NB4 (cell line): ENCODE results near the gene PRPF40A.

Experiments used
- MYC ChIP-seq: IDR thresholded peaks from 2 replicates; pipeline ENCODE4 v1.6.1; 2011; ENCODE audit warnings: low read depth, low read length
- POLR2A ChIP-seq: IDR thresholded peaks from 2 replicates; pipeline ENCODE4 v1.6.1; 2011; ENCODE audit warnings: mild to moderate bottlenecking; ENCODE audit not compliant: insufficient read length; ENCODE audit errors: extremely low read depth
- TF ChIP-seq, protein P1 (sequence below): IDR thresholded peaks from one replicate; pipeline ENCODE4 v1.5.1; 2012; ENCODE audit warnings: low read depth, low read length
- TF ChIP-seq, protein P2 (sequence below): IDR thresholded peaks from 2 replicates; pipeline ENCODE4 v1.6.1; 2011; ENCODE audit warnings: low read depth, low read length

DNA sequence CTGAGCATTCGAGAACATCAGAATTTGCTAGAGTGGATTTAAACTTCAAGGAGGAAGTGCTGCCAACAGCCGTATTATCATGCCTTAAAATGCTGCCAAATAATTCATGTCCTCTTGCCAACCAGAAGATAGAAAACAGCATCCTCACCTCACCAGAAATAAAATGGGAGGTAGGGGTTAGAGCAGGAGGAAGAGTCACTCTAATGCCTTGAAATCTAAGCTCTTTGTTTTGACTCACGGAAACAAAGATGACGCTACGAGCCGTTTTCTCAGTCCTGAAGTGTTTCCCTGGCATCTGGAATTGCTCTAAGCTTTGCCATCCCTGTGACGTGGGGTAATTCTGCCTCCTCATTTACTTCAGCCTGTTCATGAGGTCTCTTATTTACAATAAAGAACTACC, 97.1 kb downstream of the PRPF40A start:
- TF ChIP-seq, protein P1, sequence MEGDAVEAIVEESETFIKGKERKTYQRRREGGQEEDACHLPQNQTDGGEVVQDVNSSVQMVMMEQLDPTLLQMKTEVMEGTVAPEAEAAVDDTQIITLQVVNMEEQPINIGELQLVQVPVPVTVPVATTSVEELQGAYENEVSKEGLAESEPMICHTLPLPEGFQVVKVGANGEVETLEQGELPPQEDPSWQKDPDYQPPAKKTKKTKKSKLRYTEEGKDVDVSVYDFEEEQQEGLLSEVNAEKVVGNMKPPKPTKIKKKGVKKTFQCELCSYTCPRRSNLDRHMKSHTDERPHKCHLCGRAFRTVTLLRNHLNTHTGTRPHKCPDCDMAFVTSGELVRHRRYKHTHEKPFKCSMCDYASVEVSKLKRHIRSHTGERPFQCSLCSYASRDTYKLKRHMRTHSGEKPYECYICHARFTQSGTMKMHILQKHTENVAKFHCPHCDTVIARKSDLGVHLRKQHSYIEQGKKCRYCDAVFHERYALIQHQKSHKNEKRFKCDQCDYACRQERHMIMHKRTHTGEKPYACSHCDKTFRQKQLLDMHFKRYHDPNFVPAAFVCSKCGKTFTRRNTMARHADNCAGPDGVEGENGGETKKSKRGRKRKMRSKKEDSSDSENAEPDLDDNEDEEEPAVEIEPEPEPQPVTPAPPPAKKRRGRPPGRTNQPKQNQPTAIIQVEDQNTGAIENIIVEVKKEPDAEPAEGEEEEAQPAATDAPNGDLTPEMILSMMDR, result no peak
- TF ChIP-seq POLR2A (no peak), MYC (no peak)
- TF ChIP-seq, protein P2, sequence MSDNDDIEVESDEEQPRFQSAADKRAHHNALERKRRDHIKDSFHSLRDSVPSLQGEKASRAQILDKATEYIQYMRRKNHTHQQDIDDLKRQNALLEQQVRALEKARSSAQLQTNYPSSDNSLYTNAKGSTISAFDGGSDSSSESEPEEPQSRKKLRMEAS, result no peak
